NT2/D1 (cell line): ENCODE measurements around the gene GCC2.

Experiments
- SUZ12 ChIP-seq: IDR thresholded peaks from 2 replicates; pipeline ENCODE4 v1.6.1; 2011; ENCODE audit not compliant: insufficient read length, insufficient read depth; ENCODE audit errors: extremely low read depth
- YY1 ChIP-seq: IDR thresholded peaks from 2 replicates; pipeline ENCODE4 v1.6.1; 2011; ENCODE audit not compliant: insufficient read length, insufficient read depth
- ZNF274 ChIP-seq: IDR thresholded peaks from 2 replicates; pipeline ENCODE4 v1.6.1; 2011; ENCODE audit warnings: mild to moderate bottlenecking, low read depth, low read length

- TF ChIP-seq YY1 = no peak
- TF ChIP-seq ZNF274 = no peak
- TF ChIP-seq SUZ12 = no peak
Measured at GRCh38 chr2:108555572-108555971, 106.6 kb downstream of the GCC2 start.
